LHCN-M2 (cell line): ENCODE results near the gene C1orf185. TPM values are rescaled to one million over a fixed set of nuclear protein-coding genes. Genes with fewer than 3 reads are reported as not detected.
"Not testable (repeated sequence)": the region's sequence is repeated elsewhere in the genome, so short reads cannot be mapped to it uniquely, and the experiment has no call there.

ENCODE experiments used
- DNase-seq: peaks from one replicate; pipeline ENCODE4 v3.0.0-alpha.2; 2012; ENCODE audit warnings: low read depth
- total RNA-seq: library from RNA; depleted of rRNA; stranded (reverse); fragments of >200 nt; gene quantifications from 2 replicates; pipeline ENCODE4 v1.2.3, GENCODE V29; 2014

The C1orf185 gene
- total RNA-seq, 1 experiment from 2014 or later: not detected

DNA sequence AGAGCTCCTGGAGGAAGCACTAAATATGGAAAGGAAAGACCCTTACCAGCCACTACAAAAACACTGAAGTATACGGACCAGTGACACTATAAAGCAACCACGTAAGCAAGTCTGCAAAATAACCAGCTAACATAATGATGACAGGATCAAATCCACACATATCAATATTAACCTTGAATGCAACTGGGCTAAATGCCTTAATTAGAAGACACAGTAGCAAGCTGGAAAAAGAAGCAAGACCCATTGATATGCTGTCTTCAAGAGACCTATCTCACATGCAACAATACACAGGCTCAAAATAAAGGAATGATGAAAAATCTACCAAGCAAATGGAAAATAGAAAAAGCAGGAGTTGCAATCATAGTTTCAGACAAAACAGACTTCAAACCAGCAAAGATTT is 31.0 kb downstream of the C1orf185 start:
- DNase-seq: no peak

DNA sequence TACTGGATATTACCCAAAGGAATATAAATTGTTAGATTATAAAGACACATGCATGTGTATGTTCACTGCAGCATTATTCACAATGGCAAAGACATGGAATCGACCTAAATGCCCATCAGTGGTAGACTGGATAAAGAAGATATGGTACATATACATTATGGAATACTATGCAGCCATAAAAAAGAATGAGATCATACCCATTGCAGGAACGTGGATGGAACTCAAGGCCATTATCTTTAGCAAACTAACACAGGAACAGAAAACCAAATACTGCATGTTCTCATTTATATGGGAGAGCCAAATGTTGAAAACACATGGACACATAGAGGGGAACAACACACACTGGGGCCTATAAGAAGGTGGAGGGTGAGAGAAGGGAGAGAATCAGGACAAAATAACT is 35.7 kb downstream of the C1orf185 start:
- DNase-seq: not testable (repeated sequence)

DNA sequence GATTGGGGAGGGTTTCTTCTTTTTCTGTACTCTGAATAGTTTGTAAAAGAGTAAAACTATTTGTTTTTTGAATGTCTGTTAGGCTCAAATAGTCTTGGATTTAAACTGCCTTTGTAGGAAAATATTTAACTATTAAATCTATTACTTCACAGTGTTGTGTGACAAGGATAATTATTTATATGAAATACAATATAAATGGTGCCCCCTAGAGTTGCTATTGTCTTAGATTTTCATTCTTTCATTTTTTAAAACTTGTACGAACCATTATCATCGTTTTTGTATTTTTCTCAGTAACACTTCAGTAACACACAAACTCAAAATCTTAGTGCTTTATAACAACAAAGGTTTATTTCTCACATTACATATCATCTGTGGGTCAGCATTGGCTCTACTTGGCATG is 37.4 kb downstream of the C1orf185 start:
- DNase-seq: no peak

DNA sequence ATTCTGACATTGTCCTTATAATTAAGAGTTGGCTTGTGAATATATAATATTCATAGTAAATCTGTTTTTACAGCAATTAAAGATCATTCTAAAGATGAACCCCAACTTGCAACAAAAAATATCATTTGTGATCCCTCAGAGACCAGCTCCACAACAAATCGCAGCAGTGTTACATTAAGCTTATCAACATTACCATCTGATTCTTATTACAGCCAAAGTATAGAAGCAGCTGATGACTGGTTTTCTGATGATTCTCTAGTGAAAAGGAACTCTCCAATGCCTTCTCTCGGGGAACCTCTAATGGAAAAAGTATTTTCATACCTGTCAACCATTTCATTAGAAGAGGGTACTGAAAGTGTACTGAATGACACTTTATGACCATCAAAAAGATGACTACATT is 45.4 kb downstream of the C1orf185 start:
- DNase-seq: no peak

DNA sequence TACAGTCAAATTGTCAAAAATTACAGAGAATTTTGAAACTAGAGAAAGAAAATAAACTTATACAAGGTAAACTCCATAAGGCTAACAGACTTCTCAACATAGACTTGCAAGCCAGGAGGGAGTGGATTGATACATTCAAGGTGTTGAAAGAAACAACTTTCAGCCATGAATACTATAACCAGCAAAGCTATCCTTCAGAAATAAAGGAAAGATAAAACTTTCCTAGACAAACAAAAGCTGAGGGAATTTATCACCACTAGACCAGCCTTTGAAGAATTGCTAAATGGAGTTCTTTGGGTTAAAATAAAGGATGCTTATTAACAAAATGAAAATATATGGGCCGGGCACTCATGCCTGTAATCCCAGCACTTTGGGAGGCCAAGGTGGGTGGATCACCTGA is 52.7 kb downstream of the C1orf185 start:
- DNase-seq: no peak

DNA sequence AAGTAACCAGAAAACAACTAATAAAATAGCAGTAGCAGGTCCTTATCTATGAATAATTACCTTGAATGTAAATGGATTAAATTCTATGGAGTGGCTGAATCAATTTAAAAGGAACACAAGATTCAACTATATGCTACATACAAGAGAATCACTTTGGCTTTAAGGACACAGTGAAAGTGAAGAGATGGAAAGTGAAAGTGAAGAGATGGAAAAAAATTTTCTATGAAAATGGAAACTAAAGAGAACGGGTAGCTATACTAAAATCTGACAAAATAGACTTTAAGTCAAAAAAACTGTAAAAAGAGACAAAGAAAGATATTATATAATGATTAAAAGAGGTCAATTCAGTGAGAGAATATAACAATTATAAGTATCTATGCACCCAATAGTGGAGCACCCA is 54.7 kb downstream of the C1orf185 start:
- no peak for DNase-seq

DNA sequence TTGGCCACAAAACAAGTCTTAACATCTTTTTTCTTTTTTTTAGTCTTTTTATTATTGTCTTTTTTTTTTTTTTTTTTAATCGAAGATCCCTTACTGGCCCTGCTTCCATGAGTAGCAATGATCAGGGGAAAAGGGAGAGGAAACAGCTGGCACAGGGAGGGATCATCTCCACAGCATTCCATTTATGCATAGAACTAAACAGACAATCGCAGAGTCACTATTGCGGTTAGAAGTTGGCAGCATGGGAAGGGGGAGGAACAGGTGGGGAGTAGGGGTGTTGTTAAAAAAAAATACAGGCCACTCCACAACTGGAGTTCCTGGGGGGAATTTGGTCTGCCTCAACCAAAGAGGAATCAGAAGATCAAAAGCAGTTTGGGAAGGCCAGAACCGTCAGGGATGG is 55.4 kb downstream of the C1orf185 start:
- peak; percentile 97 for DNase-seq

DNA sequence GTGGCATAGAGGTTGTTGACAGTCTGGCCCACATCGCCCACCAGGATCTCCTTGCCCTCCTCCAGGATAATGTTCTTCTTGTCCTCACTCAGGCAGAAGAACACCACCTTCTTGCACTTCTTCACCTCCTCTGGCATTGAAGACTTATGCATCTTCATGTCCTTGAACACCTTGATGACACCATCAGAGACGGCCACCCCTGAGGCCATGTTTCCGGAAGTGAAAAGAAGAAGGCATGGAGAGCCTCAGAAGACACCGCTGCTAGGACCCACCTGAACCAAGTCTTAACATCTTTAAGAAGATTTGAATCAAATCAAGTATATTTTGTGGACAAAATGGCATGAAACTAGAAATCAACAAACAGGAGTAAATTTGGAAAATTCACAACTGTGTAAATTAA is 56.2 kb downstream of the C1orf185 start:
- DNase-seq: no peak

DNA sequence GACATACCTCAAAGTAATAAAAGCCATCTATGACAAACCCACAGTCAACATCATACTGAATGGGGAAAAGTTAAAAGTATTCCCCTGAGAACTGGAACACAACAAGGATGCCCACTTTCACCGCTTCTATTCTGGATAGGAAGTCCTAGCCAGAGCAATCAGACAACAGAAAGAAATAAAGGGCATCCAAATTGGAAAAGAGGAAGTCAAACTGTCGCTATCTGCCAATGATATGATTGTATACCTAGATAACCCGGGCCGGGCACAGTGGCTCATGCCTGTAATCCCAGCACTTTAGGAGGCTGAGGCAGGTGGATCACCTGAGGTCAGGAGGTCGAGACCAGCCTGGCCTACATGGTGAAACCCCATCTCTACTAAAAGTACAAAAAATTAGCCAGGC is 60.5 kb downstream of the C1orf185 start:
- not testable (repeated sequence) for DNase-seq

DNA sequence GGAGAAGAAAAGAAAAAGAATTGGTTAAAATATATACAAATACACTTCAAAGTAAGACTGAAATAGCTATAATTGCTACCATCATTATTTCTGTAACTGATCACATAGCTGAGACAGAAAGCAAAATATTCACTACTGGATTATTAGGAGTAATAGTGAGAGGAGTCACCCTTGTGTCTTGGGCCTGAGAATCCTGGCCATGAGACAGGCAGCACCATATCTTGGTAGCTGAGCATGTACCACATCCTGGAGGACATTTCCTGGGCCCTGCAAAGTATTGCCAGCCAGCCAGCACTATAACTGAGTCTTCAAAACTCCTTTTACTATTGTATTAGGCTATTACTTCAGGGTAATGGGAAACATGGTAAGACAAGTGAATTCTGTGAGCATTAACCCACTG is 63.5 kb downstream of the C1orf185 start:
- DNase-seq: no peak

DNA sequence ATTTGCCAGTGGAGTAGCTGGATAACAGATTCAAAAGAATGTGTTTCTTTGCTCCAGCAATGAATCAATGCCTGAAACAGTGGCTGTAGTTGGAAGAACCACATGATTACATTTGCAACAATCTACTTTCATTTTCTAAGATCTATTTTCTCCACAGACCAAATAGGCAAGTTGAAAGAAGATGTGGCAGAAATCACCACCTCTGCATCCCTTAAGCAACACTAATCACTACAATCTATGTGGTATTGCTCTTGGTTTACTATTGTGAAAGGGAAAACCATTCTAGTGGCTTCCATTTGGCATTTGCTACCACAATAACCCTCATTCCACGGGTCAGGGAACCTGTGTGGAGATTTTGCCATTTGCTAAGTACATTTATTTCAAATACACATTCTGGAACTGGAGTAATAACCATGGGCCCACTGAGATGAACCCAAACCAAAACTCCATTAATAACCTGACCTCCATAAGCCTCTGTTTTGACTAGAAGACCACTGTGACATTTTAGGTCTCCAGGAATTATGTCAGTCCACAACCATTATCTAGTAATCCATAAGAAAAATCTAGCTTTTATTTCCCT is 66.3 kb downstream of the C1orf185 start:
- DNase-seq: peak; percentile 39

DNA sequence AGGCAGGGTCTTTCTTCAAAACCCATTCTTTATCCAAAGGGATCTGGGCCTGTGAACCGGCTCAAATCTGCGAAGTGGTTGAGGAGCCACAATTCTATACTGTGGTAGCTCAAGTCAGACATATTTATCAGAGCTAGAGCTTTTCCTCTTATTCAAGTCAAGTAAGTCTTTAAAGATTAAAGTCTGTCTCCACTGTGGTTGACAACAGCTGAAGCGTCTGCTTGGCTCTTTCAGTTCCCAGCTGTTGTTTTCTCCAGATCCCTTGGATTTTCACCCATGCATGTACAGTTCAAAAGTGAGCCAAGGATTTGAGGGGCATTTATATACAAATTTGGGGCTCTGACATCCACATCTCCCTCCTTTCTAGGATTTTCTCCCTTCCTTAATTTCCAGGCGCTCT is 66.9 kb downstream of the C1orf185 start:
- DNase-seq: peak; percentile 87

DNA sequence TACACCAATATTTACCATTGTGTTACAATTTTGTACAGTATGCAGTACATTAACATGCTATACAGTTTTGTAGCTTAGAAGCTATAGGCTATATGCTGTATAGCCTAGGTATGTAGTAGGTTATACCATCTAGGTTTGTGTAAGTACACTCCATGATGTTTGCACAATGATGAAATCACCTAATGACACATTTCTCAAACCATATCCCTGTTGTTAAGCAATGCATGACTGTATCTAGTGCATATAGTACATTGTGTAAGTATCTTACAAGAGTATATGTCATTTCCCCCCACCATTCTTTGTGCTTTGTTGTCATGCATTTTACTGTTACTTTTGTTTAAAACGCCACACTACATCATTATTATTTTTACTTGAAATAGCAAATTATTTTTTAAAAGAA is 68.3 kb downstream of the C1orf185 start:
- DNase-seq: peak; percentile 68

DNA sequence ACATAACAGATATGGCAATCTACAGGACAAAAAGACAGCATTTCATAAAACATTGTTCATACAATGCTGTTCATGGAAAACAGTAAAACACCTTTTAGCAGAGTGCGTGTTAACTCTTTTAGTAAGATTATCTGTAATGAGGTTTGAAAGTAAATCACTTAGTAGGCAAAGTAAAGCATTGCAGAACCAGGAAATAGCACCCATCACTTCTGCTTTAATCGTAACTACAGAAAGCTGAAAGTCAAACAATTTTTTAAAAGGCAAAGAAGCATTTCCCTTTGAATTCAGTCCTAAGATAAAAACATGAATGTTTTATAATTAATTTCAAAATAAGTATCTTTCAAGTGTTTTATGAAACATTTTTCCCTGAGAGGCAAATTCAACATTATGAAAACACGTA is 70.8 kb downstream of the C1orf185 start:
- DNase-seq: no peak

DNA sequence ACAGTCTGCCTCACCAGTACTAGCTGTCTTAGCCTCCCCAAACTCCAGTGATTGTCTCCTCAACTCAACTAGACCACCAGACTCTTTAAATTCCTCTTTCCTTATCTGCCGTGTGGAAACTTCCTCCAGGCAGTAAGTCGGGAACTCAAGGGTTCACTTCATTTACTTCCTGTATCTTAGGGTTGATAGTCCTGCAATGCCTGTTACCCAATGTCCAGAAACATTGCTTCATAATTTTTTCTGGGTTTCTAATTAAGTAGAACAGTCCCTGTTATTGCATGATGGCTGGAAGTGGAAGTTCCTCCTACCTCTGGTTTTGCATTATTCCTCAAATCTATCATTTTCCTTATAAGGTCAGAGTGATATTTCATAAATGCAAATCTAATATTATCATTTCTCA is 73.2 kb downstream of the C1orf185 start:
- DNase-seq: no peak

DNA sequence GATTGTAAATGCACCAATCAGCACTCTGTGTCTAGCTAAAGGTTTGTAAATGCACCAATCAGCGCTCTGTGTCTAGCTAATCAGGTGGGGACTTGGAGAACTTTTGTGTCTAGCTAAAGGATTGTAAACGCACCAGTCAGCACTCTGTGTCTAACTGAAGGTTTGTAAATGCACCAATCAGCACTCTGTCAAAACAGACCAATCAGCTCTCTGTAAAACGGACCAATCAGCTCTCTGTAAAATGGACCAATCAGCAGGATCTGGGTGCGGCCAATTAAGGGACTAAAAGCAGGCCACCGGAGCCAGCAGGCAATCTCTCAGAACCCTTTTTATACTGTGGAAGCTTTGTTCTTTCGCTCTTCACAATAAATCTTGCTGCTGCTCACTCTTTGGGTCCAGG is 76.0 kb downstream of the C1orf185 start:
- DNase-seq: not testable (repeated sequence)

DNA sequence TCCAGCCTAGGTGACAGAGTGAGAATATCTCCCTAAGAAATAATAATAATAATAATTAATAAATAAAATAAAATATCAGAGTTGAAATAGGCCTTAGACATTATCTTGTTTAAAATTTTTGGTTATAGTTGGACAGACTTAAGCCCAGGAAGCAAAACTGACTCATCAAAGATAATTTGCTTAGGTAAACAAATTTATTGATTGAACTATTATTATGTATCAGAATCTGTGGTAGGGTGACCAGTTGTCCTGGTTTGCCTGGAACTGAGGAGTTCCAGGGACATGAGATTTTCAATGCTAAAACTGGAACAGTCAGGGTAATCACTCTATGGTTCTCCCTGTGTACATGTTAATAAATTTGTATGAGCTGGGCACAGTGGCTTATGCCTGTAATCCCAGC is 86.2 kb downstream of the C1orf185 start:
- no peak for DNase-seq

DNA sequence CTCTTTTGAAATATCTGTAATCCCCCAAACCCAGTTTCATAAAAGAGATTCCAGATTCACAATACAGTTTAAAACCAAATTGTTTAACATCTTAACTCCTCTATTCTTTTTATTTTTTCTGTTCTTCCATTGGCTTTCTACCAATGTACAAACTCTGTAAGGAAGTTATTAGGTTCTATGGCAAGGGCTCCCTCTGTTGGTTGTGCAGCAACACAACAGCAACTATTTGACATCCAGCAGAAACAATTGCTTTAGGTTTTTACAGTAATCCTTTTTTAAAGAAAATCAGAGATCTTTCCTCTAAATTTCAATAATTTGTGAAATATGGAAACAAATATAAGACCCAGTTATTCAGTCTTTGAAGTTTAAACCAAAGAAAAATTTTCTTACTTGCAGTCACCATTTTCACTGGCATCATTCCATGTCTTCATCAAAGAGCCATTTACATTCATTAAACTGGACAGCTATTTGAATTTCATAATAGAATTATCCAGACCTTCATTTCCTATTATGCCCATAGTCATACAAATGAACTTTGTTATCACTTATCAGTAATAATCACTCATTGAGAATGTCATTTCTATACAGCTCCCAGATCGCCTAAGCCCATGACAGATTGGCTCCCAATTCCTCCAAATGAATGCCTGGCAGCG is 87.5 kb downstream of the C1orf185 start:
- peak; percentile 61 for DNase-seq

DNA sequence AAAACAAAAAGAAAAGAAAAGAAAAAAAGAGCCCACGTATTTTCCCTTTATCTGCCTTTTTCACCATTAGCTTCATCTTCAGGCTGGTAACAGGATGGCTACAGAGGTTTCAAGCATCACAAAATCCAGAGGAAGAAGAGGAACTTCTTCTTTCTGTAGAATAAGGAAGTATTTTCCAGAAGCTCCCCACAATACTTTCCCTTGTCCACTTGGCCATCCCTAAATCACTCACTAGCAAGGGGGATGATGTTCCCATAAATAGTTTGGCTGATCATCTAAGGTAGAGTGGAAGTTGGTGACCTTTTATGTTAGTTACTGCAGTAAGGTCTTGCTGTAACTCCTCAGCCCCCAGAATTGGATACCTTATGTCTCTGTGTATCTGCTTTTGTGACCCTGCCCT is 88.9 kb downstream of the C1orf185 start:
- DNase-seq: no peak

DNA sequence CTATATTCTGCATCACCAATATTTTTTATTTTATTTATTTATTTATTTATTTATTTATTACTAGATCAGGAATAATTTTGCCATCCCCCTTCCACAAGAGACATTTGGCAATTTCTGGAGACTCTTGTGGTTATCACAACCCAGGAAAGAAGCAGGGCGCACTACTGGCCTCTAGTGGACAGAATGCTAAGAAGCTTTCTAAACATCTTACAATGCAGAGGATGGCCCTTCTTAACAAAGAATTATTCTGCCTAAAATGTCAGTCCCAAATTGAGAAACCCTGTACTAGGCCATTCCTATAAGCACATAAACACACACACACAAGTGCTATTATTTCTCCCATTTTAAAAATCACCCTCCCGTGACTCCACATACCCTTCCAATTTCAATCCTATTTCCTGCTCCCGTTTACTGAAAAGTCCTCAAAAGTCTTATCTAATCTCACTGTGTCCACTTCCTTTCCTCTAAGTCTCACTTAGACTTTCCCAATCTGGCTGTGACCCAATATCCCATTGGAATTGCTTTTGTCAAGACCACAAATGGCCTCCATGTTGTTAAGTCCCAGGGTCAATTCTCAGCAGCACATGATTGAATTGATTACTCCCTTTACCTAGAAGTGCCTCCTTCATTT is 90.3 kb downstream of the C1orf185 start:
- peak; percentile 80 for DNase-seq

DNA sequence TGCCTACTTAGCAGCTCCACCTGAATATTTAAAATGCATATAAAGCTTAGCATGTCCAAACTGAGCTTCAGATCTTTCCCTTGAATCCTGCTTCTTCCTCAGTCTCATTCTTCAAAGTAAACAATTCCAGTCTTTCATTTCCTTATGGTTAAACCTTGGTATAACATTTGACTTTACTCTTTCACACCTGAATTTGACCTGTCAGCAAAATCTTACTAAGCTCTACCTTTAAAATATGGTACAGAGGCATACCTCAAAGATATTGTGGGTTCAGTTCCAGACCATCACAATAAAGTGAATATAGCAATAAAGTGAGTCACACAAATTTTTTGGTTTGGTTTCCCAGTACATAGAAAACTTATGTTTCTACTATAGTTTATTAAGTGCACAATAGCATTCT is 91.5 kb downstream of the C1orf185 start:
- no peak for DNase-seq
